IPS-NIHi7 (cell line): ENCODE results near the gene ACOXL.
A peak's percentile ranks its signal among the peaks of the same experiment; 100 is the strongest.

Experiments
- DNase-seq: peaks from one replicate; pipeline ENCODE4 v3.0.0; 2012; ENCODE audit warnings: mixed read lengths; ENCODE audit errors: extremely low spot score

ACOXL gene

DNA sequence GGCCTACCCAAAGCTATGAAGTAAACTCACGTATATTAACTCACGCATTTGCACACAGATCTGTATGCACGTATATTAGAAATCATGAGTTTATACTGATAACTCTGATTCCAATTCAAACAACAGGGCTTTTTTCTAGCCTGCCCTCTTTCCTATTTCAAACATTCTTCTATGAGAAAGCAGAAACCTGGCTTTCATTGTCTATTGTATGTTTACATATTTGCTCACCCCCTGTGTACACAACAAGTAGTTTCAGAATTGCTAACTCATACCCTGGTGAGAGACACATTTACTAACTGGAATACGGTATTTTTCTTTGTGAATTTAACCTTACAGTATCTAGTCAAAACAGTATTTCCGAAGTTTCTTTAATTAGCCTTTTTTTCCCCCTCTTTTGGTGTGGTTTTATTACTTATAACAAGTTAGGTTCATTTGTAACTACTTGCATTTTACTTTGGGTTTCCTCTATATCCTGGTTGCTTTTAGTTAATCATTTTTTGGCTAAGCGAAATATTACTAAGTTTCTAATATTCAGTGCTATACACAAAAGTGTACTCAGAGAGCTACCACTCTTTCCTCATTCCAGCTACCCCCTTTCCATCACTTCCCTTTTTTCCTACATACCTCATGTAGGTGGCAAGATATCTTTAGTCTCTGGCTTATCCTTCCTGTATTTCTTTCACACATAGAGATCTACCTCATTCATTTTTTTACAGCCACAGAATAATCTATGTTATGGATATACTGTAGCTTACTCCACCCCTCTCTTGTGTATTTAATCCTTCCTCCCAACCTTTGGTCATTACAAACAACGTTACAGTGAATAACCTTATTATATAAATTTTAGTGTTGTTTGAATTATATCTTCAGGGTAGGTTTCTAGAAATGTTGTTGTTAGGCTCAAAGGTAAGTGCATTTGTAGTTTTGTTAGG lies 275.6 kb downstream of the ACOXL start:
- DNase-seq: no peak

DNA sequence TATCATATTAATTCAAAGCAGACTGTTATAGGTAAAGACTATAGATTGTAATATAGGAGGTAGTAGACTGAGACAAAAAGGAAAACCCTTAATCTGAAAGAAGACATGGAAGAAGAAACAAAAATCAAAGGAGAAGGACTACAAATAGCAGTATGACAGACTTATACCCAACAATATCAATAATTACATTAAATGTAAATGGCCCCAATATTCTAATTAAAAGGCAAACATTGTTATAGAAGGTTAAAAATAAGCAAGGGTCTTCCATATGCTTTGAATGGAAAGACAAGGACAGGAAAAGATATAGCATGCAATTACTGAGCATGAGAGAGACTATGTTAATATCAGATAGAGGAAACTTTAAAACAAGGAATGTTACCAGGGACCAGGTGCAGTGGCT lies 278.8 kb downstream of the ACOXL start:
- DNase-seq: no peak

DNA sequence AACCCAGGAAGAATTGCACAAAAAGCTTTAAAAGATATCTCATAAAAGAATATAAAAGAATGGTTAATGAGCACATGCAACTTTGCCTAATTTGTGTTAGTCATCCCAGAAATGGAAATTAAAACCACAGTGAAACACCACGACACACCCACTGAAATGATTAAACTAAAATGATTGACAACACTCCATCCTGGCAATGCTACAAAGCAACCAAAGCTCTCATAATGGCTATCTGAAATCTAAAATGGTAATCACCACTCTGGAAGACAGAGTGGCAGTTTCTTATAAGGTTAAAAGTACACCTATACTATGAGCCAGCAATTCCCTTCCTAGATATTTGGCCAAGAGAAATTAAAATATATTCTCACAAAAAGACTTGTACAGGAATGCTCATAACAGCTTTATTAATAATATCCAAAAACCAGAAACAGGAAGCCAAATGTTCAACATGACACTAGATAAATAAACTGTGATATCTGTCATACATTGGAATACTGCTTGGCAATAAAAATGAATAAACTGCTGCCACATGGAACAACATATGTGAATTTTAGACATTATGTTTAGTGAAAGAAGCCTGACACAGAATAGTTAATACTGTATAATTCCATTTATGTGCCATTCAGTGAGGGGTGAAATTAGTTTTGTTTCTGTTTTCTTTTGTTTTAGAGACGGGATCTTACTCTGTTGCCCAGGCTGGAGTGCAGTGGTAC lies 283.1 kb downstream of the ACOXL start:
- no peak for DNase-seq

DNA sequence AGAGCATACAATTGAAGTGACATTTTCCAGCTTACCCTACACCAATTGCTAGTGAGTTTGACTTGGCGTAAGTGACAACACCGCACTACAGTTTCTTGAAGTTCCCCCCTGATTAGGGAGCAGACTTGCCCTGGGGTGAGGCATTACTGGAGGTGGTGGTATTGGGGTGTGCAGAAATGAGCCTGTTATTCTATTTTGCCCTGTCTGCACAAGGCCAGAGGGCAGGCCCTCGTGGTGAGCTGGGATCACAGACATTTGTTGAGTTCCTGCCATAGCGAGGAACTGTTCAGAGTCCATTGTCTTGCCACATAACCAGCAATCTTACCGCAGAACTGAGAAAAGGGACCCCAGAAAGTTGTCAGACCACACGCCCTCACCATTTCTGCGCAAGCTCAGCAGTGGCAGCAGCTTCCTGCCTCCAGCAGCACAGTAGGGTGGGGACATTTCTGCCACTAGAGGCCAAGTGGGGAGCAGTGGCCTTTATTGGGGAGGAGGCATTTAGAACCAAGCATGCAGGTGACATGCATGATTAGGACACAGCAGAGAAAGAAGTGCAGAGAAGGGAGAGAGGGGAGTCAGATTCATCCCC lies 284.8 kb downstream of the ACOXL start:
- no peak for DNase-seq

DNA sequence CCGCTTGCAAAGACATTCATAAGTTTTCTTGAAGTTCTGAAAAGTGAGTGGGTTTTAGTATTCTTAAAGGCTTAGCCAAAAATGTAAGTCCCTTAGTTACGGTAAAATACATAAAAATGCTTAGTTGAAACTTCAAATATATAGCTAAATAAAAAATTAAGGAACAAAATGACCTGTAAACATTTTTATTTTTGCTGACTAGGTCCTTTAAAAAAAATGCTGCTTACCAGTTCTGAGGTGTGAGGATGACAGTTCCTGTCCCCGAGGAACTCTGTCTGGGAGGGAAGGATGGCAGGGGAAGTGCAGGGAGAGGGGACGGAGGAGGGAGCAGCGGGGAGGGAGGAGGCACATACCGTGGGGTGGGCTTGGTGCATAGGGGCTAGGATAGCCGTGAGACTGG lies 285.5 kb downstream of the ACOXL start:
- no peak for DNase-seq

DNA sequence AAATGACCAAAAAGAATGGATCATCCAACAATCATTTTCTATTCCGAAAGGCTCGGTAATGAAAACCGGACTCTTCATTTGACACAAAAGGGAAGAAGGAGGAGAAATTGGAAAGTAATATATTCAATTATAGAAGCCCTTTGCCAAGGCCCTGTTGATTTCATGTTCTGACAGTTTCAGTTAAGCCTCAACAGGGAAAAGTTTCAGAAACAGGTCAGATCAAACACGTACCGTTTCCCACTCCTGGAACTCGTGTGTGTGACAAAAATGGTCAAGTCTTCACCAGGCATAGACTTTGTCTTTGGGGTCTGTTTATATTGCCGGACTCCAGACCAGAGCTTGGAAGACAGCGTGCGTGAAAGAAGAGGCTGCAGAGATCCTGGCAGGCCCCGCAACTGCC lies 287.0 kb downstream of the ACOXL start:
- no peak for DNase-seq

DNA sequence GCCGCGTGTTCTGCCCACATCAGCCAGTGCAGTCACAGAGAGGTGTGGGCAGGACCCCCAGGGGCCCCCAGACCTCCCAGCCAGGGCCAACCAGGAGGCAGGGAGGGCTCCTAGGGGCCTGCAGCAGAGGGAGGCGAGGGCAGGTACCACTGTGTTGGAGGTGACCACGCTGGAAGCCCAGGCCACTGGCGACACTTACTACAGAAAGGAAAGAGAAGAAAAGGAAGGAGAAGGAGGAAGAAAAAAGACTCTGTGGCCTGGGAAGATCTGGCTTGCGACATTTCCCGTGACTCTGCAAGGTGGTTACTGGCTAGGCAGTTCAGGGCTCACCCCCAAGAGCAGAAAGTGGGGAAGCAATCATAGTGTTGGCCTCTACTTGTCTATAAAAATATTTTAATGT lies 290.3 kb downstream of the ACOXL start:
- DNase-seq: no peak

DNA sequence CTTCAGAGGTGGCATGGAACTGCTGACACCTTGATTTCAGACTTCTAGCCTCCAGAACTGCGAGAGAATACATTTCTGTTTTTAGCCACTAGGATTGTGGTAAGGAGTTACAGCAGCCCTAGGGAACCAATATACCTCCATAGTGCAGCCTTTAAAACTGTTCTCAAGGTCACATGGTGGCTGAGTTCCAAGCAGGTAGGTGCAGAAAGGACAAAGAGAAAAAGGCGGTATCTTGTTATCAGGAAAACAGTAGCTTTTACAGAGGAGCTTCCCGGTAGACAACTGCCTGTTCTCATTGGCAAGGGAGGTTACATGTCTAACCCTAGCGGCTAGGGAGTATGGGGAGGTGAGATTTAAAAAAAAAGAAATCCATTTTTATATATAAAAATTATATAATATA lies 292.1 kb downstream of the ACOXL start:
- DNase-seq: no peak

DNA sequence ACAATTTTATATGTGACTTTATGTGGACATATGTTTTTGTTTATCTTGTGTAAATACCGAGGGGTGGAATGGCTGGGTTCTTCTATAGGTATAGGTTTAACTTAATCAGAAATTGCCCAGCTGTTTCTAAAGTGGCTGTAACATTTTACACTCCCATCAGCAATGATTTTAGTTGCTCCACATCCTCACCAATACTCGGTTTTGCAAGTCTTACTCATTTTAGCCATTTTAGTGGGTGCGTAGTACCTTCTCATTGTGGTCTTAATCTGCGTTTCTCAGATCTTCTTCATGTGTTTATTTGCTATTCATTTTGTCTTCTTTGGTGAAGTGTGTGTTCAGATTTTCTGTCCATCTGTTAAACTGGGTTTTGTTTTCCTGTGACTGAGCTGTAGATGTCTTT lies 292.9 kb downstream of the ACOXL start:
- DNase-seq: no peak

DNA sequence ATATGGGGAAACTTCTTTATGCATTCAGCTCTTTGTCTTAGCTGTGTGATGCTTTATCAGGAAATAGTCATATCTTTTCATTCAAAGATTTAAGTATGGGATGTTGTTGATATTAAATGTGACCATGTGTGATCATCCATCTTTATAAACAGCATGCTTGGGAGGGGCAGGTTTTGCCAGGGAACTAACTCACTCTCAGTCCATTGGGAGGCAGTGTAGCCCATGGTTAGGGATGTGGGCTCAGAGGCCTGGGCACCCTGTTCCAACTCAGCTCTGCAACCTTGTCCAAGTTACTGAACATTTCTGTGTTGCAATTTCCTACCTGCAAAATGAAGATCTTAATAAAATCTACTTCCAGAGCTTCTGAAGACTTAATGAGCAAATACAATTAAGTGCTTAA lies 296.3 kb downstream of the ACOXL start:
- no peak for DNase-seq

DNA sequence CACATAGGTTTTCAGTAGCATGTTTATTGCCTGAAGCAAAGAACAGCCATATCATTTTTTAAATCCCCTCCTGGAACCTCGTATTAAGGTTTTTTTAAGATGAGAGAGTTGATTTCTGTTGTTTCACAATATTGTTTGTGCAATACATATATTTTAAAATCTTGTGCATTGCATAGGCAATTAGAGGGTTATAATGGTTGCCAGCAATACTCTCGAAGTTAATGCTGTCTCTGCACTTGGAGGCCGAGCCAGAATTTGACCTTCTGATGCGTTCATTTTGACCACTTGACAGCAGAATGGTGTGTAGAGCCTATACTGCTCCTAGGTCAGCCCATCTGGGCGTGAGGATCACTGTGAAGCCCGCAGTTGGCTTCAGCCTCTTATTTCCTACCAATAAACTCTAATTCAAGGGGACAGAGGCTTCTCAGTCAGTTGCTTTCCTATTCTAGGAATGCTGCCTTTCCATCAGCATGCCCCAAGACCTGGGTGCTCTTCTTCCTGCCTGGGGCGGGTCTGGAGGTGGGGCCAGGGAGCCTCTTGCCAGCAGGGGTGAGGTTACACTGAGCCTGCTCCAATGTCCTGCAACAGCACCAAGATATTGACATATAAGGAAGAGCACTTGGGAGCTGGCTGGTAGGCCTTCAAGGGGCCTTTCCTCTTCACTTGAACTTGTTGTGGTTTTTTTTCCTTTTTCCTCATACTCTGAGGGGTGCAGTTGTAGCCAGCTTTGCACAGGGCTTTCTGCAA lies 297.0 kb downstream of the ACOXL start:
- DNase-seq: peak; percentile 90

DNA sequence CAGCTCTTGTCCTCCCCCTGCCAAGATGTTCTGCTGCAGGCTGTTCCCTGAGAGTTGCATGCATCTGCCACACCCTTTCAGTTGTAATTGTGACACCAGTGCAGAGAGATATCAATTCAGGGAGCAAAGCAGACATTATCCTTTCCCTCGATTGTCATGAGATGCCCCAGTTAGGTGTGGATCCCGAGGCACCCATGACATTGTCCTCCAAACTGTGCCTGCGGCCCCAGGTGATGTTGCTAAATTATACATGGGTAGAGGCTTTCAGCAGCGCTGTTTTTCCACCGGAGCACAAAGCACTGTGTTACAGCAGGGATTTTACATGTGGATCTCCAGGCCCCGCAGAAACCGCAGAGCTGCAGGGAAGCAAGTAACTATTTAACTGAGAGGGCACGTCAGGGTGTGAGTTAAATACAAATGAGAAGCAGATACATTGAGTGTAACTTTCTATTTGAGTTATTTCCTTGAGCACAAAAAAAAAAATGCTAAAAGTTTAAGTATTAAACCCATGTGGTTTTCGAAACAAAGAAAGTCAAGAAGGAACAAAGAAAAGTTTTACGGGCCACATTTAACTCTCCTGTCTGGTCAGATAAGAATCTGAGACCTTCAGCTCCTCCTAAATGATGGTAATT lies 298.0 kb downstream of the ACOXL start:
- DNase-seq: no peak

DNA sequence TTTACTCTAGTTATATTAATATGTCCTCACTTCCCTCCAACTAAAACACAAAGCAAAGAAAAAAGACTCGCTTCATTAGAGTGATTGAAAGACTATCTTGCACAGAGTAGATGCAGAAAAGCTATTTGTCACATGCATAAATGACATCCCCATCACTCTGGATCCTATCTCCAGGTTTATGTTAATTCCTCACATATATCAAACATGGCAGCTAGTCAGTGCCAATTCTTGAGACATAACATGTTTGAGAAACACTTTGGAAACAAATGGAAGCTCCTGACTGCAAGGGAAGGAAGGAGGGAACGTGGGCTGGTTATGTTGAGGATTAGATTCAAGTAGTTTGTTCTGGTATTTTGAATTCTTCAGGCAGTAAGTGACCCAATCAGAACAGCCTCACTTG lies 298.6 kb downstream of the ACOXL start:
- no peak for DNase-seq

DNA sequence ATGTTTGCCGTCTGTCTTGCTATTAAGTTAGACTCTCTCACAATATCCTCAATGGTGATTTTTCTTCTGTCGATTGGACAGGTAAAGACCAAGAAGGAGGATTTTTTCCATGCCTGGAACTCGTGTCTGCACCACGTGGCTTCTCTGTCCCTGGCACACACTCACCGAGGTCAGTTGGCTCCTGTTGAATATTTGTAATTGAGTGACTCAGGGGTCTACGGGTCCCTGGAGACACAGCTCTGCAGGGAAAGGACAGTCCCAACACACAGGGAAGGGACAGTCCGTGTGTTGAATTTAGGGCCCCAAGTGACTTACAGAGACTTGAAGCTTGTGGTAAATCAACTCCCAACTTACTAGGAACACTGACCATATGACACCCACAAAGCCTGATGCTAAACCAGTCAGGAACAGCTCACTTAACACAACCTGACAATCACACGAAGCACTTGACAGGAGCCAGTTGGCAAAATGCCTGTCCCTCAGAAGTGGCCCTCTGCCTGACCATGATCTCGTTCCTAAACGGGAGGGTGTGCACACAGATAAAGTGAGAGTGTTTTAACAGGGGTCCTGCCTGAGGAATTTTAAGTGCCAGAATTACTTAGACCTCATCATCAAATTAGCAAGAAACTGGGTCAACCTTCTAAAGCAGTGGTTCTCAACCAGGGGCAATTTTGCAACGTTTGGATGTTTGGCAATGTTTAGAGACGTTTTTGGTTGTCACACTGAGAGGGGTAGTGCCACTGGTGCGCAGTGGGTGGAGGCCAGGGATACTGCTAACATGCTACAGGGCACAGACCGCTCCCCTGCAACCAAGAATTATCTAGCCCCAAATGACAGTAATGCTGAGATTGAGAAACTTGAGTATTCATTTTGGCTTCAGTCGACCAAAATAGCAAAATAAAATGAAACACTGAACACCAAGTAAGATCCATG lies 299.4 kb downstream of the ACOXL start:
- DNase-seq: no peak

DNA sequence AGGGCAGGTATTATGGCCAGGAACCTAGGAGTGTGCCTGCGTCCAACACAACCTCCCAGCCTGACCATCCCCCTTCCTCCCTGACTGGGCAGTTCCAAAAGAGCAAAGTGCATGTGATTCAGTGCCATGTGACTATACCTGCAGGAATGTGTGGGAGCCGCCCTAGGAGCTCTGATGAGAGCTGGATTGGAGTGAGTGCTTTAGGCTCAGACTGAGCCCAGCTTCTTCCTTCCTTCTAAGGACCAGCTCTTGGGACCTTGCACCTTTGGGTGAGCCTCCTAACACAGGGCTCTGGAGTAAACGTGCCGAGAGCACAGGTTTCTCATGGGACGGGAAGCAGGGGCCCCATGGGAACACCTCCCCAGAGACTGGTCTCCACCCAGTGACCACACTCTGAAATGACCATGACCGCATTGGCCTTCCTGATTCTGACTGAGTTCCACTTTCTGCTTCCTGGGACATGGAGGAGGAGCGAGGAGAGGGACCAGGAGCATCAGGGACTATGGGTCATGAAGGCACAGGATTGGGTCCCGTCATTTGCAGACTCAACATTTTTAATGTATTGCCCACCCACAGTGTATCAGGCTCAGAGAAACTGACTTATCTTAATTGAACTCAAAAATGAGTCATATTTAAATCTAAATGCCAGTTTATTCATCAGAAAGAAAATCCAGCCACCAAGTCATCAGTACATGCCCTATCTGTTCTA lies 300.5 kb downstream of the ACOXL start:
- no peak for DNase-seq

DNA sequence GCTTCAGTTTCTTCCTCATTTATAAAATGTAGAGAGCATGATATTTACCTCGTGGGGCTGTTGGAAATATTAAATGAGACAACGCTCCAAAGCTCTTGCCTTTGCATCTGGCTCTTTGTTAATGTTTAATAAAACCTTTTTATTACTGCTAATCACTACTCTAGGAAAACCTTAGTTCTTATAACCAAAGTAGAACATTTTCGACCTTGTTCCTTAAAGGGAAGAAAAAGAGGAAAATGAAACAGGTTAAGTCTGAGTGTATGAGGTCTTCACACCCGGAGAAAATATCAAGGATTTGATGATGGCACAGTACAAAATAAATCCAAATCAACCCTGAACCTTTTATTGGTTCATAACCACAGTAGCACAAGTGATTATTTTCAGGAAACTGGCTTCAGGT lies 301.8 kb downstream of the ACOXL start:
- DNase-seq: no peak

DNA sequence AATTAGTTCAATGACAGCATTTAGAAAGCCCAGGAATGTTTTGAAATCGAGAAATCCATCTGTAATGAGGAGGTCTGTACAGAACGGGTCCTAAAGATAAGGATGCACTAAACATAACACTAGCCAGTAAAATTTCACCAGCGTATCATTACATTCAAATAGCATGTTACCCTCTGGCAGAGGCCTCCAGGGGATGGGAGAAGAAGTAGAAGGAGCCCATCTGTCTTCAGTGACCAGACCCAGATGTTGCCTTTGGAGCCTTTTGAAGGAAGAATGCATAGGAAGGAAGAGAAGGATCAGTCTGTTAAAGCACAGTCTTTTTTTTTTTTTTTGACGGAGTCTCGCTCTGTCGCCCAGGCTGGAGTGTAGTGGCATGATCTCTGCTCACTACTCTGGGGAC lies 302.2 kb downstream of the ACOXL start:
- DNase-seq: no peak

DNA sequence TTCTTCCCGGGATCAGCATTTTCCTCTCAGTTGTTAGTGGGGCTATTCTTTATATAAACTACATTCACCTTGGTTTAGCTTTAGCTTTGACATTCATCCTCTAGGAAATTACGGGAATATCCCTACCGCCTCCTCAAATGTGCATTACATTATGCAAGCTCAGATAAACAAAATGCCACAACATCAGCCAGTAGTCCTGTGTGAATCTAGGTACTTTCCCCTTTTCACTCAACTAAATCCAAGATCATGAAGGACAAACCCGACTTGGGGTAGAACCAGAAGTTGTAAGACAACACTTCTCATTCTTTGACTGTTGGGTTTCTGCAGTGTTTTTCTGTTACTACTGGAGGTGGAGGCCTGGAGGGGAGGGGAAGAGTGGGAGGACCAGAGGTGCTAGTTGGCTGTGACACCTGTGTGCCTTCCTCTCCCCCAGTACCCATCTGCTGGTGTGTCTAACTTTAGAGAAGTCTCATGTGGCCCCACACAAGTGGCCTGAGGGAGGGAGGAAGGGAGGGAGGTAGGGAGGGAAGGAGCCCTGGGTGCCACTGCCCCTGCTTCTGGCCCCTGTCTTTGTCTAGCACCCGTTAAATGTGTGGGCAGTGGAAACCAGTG lies 303.6 kb downstream of the ACOXL start:
- no peak for DNase-seq

DNA sequence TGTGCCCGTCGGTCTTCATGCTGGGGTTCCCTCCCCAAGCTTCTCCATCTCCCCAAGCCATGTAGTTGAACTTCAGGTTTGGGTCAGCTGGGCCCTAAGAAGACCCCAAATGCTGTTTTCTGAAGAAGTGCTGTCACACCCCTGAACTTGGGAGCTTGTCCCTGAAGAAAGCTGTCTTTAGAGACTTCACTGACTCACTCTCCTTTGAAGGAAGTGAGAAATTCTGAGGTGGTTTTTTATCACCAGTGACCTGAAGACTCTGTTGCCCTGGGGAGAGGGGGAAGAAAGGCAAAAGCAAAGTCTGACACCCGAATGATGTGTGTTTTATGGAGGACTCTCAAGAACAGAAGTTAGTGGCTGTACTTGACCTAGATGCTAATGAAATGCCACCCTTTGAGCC lies 304.8 kb downstream of the ACOXL start:
- no peak for DNase-seq
